NCI-H146 treated with DMSO at 0.1 percent for 48 hours (cell line): ENCODE results near the gene NEDD4L.
"Not testable (repeated sequence)": the region's sequence is repeated elsewhere in the genome, so short reads cannot be mapped to it uniquely, and the experiment has no call there.

Source experiments
- DNase-seq: peaks from one replicate; lab custom pipeline; 2025; ENCODE audit not compliant: unreplicated experiment; lab: John Stamatoyannopoulos, UW

Gene NEDD4L

DNA sequence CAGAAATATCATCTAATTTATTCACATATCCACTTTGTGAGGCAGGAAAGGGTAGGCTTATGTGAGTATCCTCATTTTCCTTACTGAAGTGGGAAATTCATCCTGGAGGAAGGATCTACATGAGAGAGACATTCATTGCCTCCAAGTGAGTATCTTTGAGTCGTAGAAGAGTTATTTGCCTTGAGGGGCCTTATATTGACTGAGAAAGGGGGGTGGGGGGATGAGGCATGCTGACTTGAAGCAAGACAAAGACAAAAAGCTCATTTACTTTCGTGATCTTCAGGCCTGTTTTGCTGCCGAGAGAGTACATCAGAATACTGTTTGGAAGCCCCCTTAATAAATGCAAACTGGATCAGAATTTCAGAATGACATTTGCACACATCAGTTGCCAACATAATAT lies 17.6 kb upstream of the NEDD4L start:
- DNase-seq, result no peak

DNA sequence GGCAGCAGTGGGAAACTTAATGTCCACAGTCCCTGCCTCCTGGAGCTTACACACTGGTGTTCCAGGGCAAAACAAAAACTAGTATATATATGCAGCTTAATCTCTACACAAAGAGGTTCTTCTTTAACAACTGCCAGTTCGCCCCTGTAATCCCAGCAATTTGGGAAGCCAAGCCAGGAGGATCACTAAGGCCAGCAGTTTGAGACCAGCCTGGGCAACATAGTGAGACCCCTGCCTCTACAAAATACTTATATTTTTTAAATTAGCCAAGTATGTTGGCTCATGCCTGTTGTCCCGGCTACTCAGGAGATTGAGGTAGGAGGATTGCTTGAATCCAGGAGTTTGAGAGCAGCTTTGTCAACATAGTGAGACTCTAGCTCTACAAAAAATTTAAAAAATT lies 17.2 kb upstream of the NEDD4L start:
- no peak for DNase-seq

DNA sequence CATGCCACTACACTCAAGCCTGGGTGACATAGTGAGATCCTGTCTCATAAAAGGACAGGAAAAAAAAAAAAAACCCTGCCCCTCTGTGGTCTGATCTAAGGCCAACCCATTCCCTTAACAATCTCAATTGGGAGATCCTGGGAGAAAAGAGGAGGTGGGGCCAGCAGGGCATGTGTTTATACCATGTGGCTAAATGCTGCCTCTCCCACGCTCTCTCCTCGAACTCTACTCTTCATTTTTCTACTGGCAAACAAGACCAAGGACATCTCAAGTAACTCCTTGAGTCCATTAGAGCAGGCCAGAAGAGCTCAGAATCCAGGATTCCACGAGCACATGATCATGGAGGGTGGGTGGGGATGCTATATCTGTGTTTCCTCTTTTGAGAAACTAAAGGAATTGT lies 16.7 kb upstream of the NEDD4L start:
- no peak for DNase-seq

- no peak for DNase-seq
These were observed 15.8 kb upstream of the NEDD4L start for GRCh38 chr18:58028109-58028784.

- no peak for DNase-seq
These were observed 11.8 kb upstream of the NEDD4L start for GRCh38 chr18:58032233-58032632.

- no peak for DNase-seq
These were observed 10.8 kb upstream of the NEDD4L start for GRCh38 chr18:58033216-58033615.

DNA sequence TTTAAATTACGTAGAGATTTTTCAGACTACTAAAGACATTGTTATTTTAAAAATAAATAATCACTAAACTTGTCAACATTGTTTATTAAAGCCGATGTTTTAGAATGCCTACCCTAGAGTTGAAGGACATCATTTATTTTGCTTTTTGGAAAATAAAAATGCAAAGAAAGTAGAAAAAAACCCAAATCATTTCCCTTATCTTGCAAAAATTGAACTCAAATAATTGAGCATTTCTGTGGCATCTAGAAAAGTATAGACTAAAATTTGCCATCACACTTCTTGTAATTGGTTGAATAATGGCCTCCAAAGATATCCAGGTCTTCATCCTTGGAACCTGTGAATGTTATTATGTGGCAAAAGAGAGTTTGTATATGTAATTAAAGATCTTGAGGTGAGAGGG lies 9.7 kb upstream of the NEDD4L start:
- DNase-seq, result no peak

DNA sequence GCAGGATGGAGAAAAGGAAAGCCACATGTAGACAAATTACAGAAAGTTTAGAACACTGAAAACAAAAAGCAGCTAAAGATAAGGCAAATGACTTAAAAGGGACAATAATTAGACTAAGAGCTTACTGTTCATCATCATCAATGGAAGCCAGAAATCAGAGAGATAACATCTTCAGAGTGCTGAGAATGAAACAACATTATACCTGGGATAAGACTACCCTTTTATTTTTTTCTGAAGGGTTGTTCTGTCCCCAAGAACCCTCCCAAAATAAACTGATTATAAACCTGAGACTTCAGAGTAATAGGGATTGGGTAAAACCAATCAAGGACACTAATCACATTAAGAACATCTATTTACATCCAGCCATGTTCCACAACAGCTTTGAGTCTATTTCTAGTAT lies 6.9 kb upstream of the NEDD4L start:
- no peak for DNase-seq

DNA sequence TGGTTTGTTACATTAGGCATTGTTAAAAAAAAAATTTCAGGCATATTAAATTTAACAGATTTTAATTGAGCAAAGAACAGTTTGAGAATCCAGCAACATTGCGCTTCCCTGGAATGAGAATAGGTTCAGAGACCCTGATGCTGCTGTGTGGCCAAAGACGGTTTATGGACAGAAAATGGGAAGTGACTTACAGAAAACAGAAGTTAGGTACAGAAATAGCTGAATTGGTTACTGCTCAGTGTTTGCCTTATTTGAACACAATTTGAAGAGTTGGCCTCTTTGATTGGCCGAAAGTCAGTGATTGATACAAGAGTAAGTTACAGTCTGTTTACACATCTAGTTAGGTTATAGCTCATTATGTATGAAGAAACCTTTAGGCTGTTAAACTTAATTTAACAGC lies 6.0 kb upstream of the NEDD4L start:
- no peak for DNase-seq

GRCh38 chr18:58041633-58042032 lies 2.4 kb upstream of the NEDD4L start:
- no peak for DNase-seq

DNA sequence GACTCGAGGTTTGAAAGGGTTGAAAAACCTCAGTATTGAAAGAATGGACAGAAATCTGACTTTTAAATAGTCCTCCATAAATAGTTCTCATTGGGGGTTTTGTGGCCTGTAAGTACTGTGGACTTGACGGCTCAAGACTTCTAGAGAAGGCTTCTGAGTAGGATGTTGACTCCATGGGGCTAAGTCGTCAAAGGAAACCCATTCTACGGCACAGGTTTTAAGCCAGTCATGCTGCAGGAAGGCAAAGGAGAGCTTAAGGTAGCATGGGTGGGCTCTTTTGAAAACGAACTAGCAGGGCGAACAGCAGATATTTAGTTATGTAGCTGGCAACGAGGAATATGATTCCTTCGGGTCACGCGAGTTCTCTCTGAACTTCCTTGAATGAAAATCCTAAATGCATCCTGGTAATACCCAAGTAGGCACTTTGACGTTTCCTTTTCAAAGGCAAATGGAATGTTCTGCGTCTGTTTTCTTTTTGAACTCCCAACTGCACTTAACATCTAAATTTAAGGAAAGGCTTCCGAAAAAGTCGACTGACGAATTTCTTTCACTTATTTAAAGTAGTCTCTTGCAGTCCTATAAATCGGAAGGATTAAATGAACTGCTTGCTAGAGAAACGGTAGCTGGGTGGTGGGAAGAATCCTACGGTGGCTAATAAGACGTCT lies 1.1 kb upstream of the NEDD4L start:
- peak; percentile 89 for DNase-seq

GRCh38 chr18:58044370-58045241 lies 580 bp downstream of the NEDD4L start:
- peak; percentile 64 for DNase-seq

- DNase-seq, result peak; percentile 95
These were observed 1.4 kb downstream of the NEDD4L start for GRCh38 chr18:58045242-58046092.

DNA sequence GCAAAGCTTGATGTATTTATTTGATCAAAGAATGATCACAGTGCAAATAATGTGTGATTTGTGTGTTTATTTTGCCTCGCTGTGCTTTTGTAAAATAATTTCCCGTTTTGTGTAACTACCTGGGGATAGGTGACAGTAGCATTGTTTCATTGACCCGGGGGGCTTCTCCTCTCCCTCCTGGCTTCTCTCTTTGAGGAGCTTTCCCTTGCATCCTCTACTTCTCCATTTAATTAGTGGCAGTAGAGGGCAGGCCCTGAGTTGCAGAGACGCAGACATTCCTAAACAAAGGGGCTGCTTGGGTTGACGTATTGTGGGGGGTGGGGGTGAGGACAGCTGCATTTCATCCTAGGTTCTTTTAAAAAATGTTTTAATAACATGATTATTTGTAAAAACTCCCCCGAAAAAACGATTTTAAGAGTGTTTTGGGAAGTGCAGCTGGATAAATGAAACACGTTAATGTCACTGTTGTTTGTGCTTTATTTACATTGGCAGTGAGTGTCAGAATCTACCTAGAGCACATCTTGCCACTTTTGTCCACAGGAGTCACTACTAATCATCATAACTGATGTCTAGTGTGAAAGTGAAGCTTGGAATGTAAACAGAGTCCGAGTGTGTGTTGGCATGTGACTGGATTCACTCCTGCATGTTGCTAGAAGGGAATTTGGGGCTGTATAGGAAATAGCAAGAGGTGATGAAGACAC lies 2.2 kb downstream of the NEDD4L start:
- DNase-seq, result peak; percentile 95

DNA sequence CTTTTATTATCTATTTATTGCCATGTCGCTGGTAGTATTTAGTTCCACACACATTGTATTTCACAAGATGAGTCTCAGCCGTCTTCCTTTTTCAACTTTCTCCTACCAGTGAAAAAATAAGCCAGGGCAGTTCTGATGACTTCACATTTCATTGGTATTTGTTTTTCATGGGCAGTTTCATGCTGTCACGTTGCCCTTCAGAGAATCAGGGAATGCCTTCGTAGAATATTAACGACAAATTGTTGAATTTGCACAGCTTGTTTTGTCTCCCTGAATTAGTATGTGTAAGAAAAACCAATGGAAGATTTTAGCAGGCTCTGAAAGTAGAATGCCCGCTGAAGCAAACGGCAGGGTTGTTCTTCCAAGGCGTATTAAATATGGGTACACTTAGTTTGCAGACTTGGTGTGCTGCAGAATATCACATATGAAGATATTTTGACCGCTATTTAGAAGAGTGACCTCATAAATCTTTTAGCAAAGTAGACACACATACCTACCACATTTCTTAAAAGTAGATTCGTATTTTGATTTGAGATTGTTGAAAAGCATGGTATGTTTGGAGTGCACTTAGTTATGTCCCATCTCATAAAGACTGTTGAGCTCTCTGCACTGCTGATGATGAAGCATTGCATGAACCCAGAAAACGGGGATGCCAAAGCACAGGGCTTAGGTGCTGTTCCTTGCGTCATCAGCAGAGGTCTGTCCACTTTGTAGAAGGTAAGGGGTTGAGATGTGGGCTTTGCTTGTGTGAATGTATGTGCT lies 2.9 kb downstream of the NEDD4L start:
- DNase-seq, result no peak

- DNase-seq, result no peak
These were observed 3.5 kb downstream of the NEDD4L start for GRCh38 chr18:58047556-58047882.

DNA sequence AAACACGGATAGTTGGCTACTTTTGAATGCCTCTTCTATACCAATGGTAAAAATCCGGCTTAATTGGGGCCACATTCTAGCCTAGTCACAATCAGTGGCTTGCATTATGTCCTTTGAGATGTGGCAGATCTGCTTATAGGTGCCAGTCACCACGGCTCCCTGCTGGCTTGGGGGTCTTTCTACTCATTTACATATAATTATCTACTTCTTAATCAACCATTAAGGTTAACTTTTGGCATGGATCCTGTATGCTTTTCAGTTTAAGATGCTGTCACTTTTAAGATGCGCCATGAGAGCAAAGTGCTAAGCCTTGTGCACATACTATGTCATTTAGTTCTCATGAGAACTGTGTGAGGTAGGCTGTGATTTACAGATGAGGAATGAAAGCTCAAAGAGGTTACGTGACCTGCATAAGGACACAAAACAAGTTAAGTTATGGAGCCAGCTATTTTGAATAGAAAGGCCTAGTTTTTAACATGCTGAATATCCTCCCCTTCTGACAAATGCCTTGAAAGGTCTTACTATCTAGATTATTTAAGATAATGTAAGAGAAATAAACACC lies 4.1 kb downstream of the NEDD4L start:
- no peak for DNase-seq

DNA sequence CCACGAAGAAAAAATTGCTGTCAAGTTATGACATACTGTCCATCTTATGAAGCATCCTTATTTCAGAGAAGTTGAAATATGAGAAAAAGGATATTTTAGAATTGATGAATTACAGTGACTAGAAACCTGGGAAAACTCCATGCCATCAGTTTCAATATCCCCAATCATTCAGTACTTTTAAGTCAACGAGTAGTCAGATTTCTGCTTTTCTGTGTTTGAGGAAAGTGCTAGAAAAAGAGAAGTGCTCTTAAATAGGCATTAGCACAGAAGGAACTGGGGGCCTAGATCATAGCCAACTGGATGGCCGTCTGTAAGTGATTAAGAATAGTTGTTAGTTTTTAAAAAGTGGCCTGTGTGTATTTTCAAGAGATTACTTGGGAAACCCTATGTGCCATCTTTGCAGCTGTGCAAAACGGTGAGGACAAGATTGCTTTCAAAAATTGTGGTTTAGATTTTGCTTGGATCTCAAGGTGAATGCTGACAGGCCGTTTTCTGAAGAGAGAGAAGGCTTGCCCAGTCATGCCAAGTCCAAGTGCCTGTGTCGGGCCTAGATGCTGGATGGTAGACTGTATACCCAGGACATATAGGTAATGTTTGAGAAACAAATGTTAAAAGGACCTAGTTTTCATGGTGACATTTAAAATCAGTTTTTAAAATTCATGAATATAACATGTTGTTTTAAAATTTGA lies 5.1 kb downstream of the NEDD4L start:
- no peak for DNase-seq

DNA sequence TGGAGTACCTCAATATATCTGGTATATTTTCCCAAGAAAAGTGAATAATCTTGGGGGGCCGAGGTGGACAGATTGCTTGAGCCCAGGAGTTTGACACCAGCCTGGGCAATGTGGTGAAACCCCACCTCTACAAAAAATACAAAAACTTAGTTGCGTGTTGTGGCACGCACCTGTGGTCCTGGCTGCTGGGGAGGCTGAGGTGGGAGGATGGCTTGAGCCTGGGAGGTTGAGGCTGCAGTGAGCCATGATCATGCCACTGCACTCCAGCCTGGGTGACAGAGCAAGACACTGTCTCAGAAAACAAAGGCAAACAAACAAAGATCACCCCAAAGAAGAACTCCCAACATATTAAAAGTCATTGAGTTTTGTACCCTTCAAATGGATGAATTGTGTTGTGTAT lies 6.9 kb downstream of the NEDD4L start:
- not testable (repeated sequence) for DNase-seq
